ENCODE measurements around the gene DNAH1. TPM values are rescaled to one million over a fixed set of nuclear protein-coding genes. Genes with fewer than 3 reads are reported as not detected.
"Not testable (repeated sequence)": the region's sequence is repeated elsewhere in the genome, so short reads cannot be mapped to it uniquely, and the experiment has no call there.

The DNAH1 gene
- total RNA-seq, result 1.3 and 2.5 TPM in 2 replicates

- no peak for DNase-seq (ENCODE audit: low read depth, low spot score)
These were observed at the start of gene DNAH1 for GRCh38 chr3:52315977-52316764. Gene DNAH1 (plus strand): TSS chr3:52316319. CDS start chr3:52322443, 6,124 bp downstream.

GRCh38 chr3:52268036-52268435 is 48.1 kb upstream of the DNAH1 start:
- DNase-seq (ENCODE audit: low read depth, low spot score), result no peak

- no peak for DNase-seq (ENCODE audit: low read depth, low spot score)
These were observed 46.3 kb upstream of the DNAH1 start for GRCh38 chr3:52269776-52270175.

GRCh38 chr3:52270252-52270754 is 45.8 kb upstream of the DNAH1 start:
- peak; percentile 78 for DNase-seq (ENCODE audit: low read depth, low spot score)

- not testable (repeated sequence) for DNase-seq (ENCODE audit: low read depth, low spot score)
These were observed 43.9 kb upstream of the DNAH1 start for GRCh38 chr3:52272172-52272571.

GRCh38 chr3:52272831-52273230 is 43.3 kb upstream of the DNAH1 start:
- no peak for DNase-seq (ENCODE audit: low read depth, low spot score)

- not testable (repeated sequence) for DNase-seq (ENCODE audit: low read depth, low spot score)
These were observed 41.3 kb upstream of the DNAH1 start for GRCh38 chr3:52274781-52275180.

GRCh38 chr3:52277071-52277964 is 38.8 kb upstream of the DNAH1 start:
- DNase-seq (ENCODE audit: low read depth, low spot score), result peak; percentile 43

- DNase-seq (ENCODE audit: low read depth, low spot score), result no peak
These were observed 38.1 kb upstream of the DNAH1 start for GRCh38 chr3:52277972-52278509.

GRCh38 chr3:52278510-52279069 is 37.5 kb upstream of the DNAH1 start, which contains the start of gene WDR82:
Gene WDR82 (minus strand): TSS chr3:52278649. CDS start chr3:52278361, 288 bp downstream.
- peak; percentile 69 for DNase-seq (ENCODE audit: low read depth, low spot score)

- no peak for DNase-seq (ENCODE audit: low read depth, low spot score)
These were observed 36.5 kb upstream of the DNAH1 start for GRCh38 chr3:52279596-52279995.

- DNase-seq (ENCODE audit: low read depth, low spot score), result no peak
These were observed 36.1 kb upstream of the DNAH1 start for GRCh38 chr3:52280050-52280461.

GRCh38 chr3:52281981-52282801 is 33.9 kb upstream of the DNAH1 start:
- DNase-seq (ENCODE audit: low read depth, low spot score), result no peak

- no peak for DNase-seq (ENCODE audit: low read depth, low spot score)
These were observed 32.8 kb upstream of the DNAH1 start for GRCh38 chr3:52283306-52283705.

GRCh38 chr3:52284051-52284450 is 32.1 kb upstream of the DNAH1 start:
- not testable (repeated sequence) for DNase-seq (ENCODE audit: low read depth, low spot score)

- no peak for DNase-seq (ENCODE audit: low read depth, low spot score)
These were observed 29.4 kb upstream of the DNAH1 start for GRCh38 chr3:52286777-52287110.

- DNase-seq (ENCODE audit: low read depth, low spot score), result no peak
These were observed 27.4 kb upstream of the DNAH1 start for GRCh38 chr3:52288674-52289073.

- DNase-seq (ENCODE audit: low read depth, low spot score), result no peak
These were observed 26.8 kb upstream of the DNAH1 start for GRCh38 chr3:52289338-52289746.

GRCh38 chr3:52289747-52290595 is 26.1 kb upstream of the DNAH1 start:
- DNase-seq (ENCODE audit: low read depth, low spot score), result no peak

All from pulmonary artery endothelial cell (primary cell).